Measurements from ENCODE around the gene KCTD15. TPM values are rescaled to one million over a fixed set of nuclear protein-coding genes. Genes with fewer than 3 reads are reported as not detected.

KCTD15 gene
- total and polyA plus RNA-seq, 8 donors, result 21.8 to 78.1 (median 57.2) TPM

- Histone ChIP-seq H3K36me3 (no peaks in the 10 kb centered on the region), H3K4me1 (no peaks in the 10 kb centered on the region), H3K9me3 (no peaks in the 10 kb centered on the region), H3K4me3 (no peak overlapping the region), H3K27ac (no peak overlapping the region), H3K27me3 (peaks cover 0 to 4% of the 10 kb centered on the region in 2 donors)
- intact Hi-C loops (cut with DNase I), result no loop called here
- TF ChIP-seq CTCF (IDR thresholded peaks at IDR 0.05), result no peak
- no peak for ATAC-seq
- DNase-seq, result no peak
Measured at GRCh38 chr19:33830264-33830663, 33.6 kb downstream of the KCTD15 start.

- no peak overlapping the region for H3K4me3 ChIP-seq
- intact Hi-C loops (cut with DNase I), result no loop called here
- DNase-seq (no peak), ATAC-seq (no peak)
- no peaks in the 10 kb centered on the region for H3K9me3 ChIP-seq
- H3K27ac ChIP-seq, result no peak overlapping the region
- H3K36me3 ChIP-seq, result no peaks in the 10 kb centered on the region
- H3K4me1 ChIP-seq, result no peaks in the 10 kb centered on the region
- TF ChIP-seq CTCF (IDR thresholded peaks at IDR 0.05), result no peak
- peaks cover 0 to under 1% of the 10 kb centered on the region in 2 donors for H3K27me3 ChIP-seq
Measured at GRCh38 chr19:33831825-33832224, 35.2 kb downstream of the KCTD15 start.

GRCh38 chr19:33832633-33833032 is 36.0 kb downstream of the KCTD15 start:
- DNase-seq (no peak), ATAC-seq (no peak)
- no peak overlapping the region for H3K27ac ChIP-seq
- no peaks in the 10 kb centered on the region for H3K36me3 ChIP-seq
- H3K9me3 ChIP-seq, result no peaks in the 10 kb centered on the region
- TF ChIP-seq CTCF (IDR thresholded peaks at IDR 0.05), result no peak
- no peaks in the 10 kb centered on the region for H3K4me1 ChIP-seq
- no peak overlapping the region for H3K4me3 ChIP-seq
- H3K27me3 ChIP-seq, result no peaks in the 10 kb centered on the region
- intact Hi-C loops (cut with DNase I), result no loop called here

- H3K9me3 ChIP-seq, result no peaks in the 10 kb centered on the region
- TF ChIP-seq CTCF (IDR thresholded peaks at IDR 0.05), result no peak
- peaks cover 0 to 7% of the 10 kb centered on the region in 2 donors for H3K27me3 ChIP-seq
- ATAC-seq, result no peak
- no peak for DNase-seq
- no peak overlapping the region for H3K4me3 ChIP-seq
- H3K36me3 ChIP-seq, result no peaks in the 10 kb centered on the region
- H3K27ac ChIP-seq, result no peak overlapping the region
- H3K4me1 ChIP-seq, result no peaks in the 10 kb centered on the region
- intact Hi-C loops (cut with DNase I), result no loop called here
Measured at GRCh38 chr19:33840382-33840781, 43.7 kb downstream of the KCTD15 start.

GRCh38 chr19:33840783-33841182 is 44.1 kb downstream of the KCTD15 start:
- Histone ChIP-seq H3K4me1 (no peaks in the 10 kb centered on the region), H3K9me3 (no peaks in the 10 kb centered on the region), H3K27me3 (peaks cover 0 to 7% of the 10 kb centered on the region in 2 donors), H3K36me3 (no peaks in the 10 kb centered on the region), H3K4me3 (no peak overlapping the region), H3K27ac (no peak overlapping the region)
- intact Hi-C loops (cut with DNase I), result no loop called here
- DNase-seq (no peak), ATAC-seq (no peak)
- no peak for TF ChIP-seq CTCF (IDR thresholded peaks at IDR 0.05)

All from left lung (tissue), 10 donors.